Measurements from ENCODE around the gene ASB13. TPM values are rescaled to one million over a fixed set of nuclear protein-coding genes. Genes with fewer than 3 reads are reported as not detected.

ASB13 gene
- total RNA-seq, 1 experiment from 2014 or later: 13.8 TPM

DNA sequence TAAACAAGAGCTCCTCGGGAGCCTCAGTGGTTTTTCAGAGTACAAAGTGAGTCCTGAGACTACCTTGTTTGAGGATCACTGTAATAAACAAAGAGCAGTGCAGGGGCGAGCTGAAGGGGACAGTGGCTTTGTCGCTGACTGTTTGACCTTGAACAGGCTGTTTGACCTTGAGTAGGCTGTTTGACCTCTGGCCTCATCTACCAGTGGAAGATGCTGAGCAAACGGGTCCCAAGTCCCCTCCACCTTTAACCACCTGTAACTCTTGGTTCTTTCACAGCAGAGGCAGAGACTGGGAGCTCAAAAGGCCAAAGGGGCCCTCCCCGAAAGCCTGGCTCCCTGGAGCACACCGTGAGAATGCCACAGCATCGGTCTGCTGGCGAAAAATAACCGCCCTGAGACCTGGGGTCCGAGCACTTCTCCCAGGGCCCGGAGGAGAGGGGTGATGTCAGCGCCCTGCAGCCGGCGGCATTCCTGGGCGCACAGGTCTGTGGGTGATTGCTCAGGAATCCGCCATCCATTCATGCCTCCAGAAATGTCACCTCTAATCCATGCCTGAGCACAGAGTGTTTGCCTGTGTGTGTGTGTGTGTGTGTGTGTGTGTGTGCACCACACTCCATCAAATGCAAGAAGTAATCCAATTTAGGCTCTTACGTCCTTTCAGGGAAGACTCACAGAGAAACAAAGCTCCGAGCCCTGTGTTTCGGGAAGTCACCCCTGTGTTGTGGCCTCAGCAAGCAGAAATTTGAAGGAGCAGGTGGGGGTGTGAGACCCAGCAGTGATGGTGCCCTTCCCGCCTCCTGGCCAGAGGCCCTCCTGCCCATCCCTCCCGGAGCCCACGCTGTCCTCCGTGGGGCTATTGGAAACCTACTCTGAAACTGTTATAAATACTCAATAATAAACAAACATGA is 66.5 kb downstream of the ASB13 start:
- Mint-ChIP-seq H3K9me3 (no peaks in the 10 kb centered on the region; a peak in 1 of 5 replicates), H3K36me3 (ENCODE audit: insufficient read depth in 1 of 3, low read depth in 3 of 3) (no peaks in the 10 kb centered on the region), H3K27ac (no peak overlapping the region; a peak in 1 of 7 replicates), H3K4me1 (peaks cover under 1 to 1% of the 10 kb centered on the region in 2 experiments), H3K4me3 (no peak overlapping the region), H3K27me3 (ENCODE audit: low read depth) (peaks cover 8% of the 10 kb centered on the region)
- Histone ChIP-seq H3K23ac (ENCODE audit: insufficient read length, low read depth, low read length) (no peak overlapping the region), H3K79me1 (ENCODE audit: insufficient read depth, low read depth, low read length, poor library complexity, severe bottlenecking) (no peaks in the 10 kb centered on the region), H3K27ac (ENCODE audit: insufficient read length, low read depth, low read length) (no peak overlapping the region), H3K27me3 (ENCODE audit: insufficient read depth, low read length) (no peaks in the 10 kb centered on the region), H3K56ac (ENCODE audit: insufficient read length, low read depth, low read length) (no peak overlapping the region), H4K8ac (replicated peaks; ENCODE audit: insufficient read length, low read depth, low read length) (no peak overlapping the region), H2BK120ac (ENCODE audit: low read depth, low read length, poor library complexity, severe bottlenecking) (no peak overlapping the region), H3K9me3 (ENCODE audit: control insufficient read depth, low read depth, low read length) (no peaks in the 10 kb centered on the region), H3K18ac (ENCODE audit: insufficient read length, low read depth, low read length) (no peak overlapping the region), H2BK15ac (ENCODE audit: low read depth, low read length) (no peak overlapping the region), H4K91ac (ENCODE audit: insufficient read length, low read depth, low read length) (no peak overlapping the region), H2BK5ac (ENCODE audit: insufficient read length, low read length) (no peak overlapping the region), H3K4ac (ENCODE audit: low read depth, low read length) (no peak overlapping the region), H3K23me2 (ENCODE audit: insufficient read length, low read depth, low read length, poor library complexity, severe bottlenecking) (no peaks in the 10 kb centered on the region), H3K4me1 (ENCODE audit: insufficient read depth, low read length) (no peaks in the 10 kb centered on the region), H3T11ph (ENCODE audit: low read length) (no peak overlapping the region), H3K4me2 (ENCODE audit: insufficient read depth, insufficient read length, low read length) (no peak overlapping the region), H3K9ac (ENCODE audit: extremely low read depth, insufficient read length, low read length) (no peak overlapping the region), H3K79me2 (ENCODE audit: insufficient read depth, low read length) (no peaks in the 10 kb centered on the region), H4K5ac (ENCODE audit: insufficient read length, low read depth, low read length) (no peak overlapping the region), H2BK12ac (ENCODE audit: insufficient read length, low read depth, low read length) (no peak overlapping the region), H3K14ac (ENCODE audit: insufficient read depth, low read length) (no peak overlapping the region), H2AK5ac (ENCODE audit: insufficient read length, low read length) (no peak overlapping the region), H2AFZ (ENCODE audit: low read length) (no peak overlapping the region), H4K20me1 (ENCODE audit: control insufficient read depth, insufficient read depth, insufficient read length) (no peaks in the 10 kb centered on the region), H2BK20ac (ENCODE audit: low read depth, low read length, poor library complexity, severe bottlenecking) (no peak overlapping the region)
- no CpG with 5 or more reads among the region's 23 CpGs for WGBS (ENCODE audit: extremely low coverage, insufficient read length, low lambda C conversion rate)
- TF ChIP-seq CTCF (conservative IDR thresholded peaks at IDR 0.05): no peak
- no peak for DNase-seq
